Measurements from ENCODE around the gene LDHD. TPM values are rescaled to one million over a fixed set of nuclear protein-coding genes. Genes with fewer than 3 reads are reported as not detected.

LDHD gene
- total RNA-seq, 2 donors from 2014 or later: 0.19 to 1.1 TPM

DNA sequence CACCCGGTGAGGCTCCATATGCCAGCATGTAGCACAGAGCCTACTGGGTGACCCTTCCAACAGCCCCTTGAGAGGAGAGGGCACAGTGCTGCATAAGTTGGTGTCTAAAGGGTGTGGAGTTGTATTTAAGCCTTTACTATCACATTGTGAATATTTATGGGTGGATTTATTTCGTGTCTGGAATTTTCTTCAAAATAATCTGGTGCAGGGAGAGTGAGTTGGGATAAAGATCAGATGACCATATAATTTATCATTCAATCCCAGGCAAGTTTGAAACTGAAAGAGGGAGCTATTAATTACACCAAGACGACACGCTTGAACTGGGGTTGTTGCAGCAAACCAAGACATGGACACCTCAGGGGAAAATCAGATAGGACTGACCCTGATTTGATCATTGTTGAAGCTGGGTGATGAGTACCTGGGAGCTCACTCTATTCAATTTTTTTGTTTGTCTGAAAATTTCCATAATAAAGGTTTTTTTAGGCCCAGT is 42.2 kb downstream of the LDHD start:
- H3K9me3 Mint-ChIP-seq: peaks cover 7% of the 10 kb centered on the region
- peak overlapping the region; percentile 70 for H3K4me3 Mint-ChIP-seq
- H3K4me1 Mint-ChIP-seq (ENCODE audit: low read depth in 2 of 2): peaks cover 69 to 75% of the 10 kb centered on the region in 2 donors
- peak overlapping the region; percentile 76 to 98 for H3K27ac Mint-ChIP-seq
- H3K27me3 Mint-ChIP-seq: no peaks in the 10 kb centered on the region
- DNase-seq (ENCODE audit: low spot score) (no peak), ATAC-seq (no peak)
- H3K36me3 Mint-ChIP-seq: peaks cover 27% of the 10 kb centered on the region

DNA sequence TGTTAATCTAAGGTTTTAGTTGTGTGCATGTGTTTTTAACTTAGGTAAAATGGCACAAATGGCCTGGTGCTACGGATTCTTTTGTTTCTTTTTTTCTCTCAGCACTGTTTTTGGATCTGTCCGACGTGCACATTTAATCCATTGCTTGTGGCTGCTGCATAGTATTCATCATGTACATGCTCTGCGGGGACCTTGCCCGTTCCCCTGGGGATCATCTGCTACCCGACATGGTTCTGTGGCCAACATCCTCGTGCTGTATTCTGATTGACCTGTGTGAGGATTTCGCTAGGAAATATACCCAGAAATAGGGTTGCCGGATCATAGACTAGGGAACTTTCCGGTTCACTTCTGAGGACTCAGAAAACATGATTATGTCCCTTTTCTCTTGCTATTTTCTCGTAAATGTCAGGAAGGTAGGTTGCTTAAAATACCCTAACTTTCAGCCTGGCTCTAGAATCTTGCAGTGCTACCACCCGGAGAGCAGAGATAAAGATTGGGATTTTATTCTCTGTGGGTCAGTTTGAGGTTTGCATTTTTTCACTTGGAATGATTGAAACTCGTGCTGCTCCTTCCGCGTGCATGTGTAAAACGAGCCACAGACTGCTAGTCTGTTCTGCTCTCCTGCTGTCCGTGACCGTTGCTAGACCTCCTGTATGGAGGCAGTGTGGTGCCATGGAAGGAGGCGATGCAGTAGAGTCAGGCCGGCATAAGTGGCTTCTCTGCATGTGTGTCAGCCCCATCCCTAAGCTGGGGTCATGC is 42.9 kb downstream of the LDHD start:
- Mint-ChIP-seq H3K36me3 (peaks cover 22% of the 10 kb centered on the region), H3K9me3 (peaks cover 7% of the 10 kb centered on the region), H3K4me3 (peak overlapping the region; percentile 70), H3K4me1 (ENCODE audit: low read depth in 2 of 2) (peaks cover 64 to 74% of the 10 kb centered on the region in 2 donors), H3K27me3 (no peaks in the 10 kb centered on the region), H3K27ac (peak overlapping the region; percentile 76 to 98)
- no peak for DNase-seq (ENCODE audit: low spot score)
- ATAC-seq: no peak

DNA sequence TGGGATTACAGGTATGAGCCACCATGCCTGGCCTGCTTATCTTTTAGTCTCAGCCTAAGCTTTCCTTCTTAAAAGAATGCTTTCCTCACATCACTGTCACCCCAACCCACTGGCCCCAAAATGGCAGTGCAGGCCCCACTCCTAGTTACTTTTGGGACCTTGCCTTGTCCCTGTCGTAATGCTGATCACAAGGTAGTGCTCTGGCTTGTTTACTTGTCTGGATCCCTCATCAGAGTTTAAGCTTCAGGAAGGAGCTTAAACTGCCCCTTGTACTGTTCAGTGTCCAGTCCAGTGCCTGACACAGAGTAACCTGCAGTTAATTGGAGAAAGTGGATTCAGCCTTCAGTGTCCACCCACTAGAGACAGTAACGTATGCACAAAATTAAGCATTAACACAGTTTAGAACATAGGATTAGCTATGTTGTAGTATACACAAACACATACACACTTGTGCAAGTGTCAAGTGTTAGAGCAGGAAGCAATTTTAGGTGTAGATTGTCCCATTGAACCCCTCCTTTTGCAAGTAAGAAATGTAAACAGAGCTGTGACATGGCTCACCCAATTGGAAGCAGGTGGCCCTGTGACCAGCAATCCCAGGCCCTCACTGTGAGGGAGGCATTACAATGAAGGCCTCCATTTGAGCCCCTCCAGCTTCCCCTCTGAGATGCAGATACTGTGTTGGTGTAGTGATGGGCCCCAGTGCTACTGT is 44.2 kb downstream of the LDHD start:
- Mint-ChIP-seq H3K4me3 (no peak overlapping the region), H3K27me3 (no peaks in the 10 kb centered on the region), H3K9me3 (peaks cover 3% of the 10 kb centered on the region), H3K36me3 (peaks cover 13% of the 10 kb centered on the region), H3K27ac (peak overlapping the region; percentile 52 to 98), H3K4me1 (ENCODE audit: low read depth in 2 of 2) (peaks cover 60 to 65% of the 10 kb centered on the region in 2 donors)
- DNase-seq (ENCODE audit: low spot score) (no peak), ATAC-seq (no peak)

DNA sequence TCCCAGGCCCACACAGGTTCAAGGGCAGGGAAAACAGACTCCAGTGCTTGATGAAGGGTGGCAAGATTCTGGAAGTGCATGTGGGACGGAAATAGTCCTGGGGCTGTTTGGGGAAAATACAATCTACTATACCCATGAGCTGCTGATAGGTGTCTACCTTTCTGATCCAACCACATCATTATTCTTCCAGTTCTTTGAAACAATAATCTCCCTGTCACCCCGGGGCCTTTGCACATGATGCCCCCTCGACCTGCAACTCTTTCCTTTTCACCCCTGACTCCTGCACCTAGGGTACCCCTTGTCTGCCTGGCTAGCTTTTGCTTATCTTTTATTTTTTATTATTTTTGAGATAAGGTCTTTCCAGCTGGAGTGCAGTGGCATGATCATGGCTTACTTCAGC is 45.0 kb downstream of the LDHD start:
- no peak for ATAC-seq
- H3K4me3 Mint-ChIP-seq: no peak overlapping the region
- DNase-seq (ENCODE audit: low spot score): no peak
- H3K27me3 Mint-ChIP-seq: no peaks in the 10 kb centered on the region
- peak overlapping the region in 1 of 2 donors; percentile 52 for H3K27ac Mint-ChIP-seq
- peaks cover 63 to 64% of the 10 kb centered on the region in 2 donors for H3K4me1 Mint-ChIP-seq (ENCODE audit: low read depth in 2 of 2)
- peaks cover 13% of the 10 kb centered on the region for H3K36me3 Mint-ChIP-seq
- peaks cover 3% of the 10 kb centered on the region for H3K9me3 Mint-ChIP-seq

DNA sequence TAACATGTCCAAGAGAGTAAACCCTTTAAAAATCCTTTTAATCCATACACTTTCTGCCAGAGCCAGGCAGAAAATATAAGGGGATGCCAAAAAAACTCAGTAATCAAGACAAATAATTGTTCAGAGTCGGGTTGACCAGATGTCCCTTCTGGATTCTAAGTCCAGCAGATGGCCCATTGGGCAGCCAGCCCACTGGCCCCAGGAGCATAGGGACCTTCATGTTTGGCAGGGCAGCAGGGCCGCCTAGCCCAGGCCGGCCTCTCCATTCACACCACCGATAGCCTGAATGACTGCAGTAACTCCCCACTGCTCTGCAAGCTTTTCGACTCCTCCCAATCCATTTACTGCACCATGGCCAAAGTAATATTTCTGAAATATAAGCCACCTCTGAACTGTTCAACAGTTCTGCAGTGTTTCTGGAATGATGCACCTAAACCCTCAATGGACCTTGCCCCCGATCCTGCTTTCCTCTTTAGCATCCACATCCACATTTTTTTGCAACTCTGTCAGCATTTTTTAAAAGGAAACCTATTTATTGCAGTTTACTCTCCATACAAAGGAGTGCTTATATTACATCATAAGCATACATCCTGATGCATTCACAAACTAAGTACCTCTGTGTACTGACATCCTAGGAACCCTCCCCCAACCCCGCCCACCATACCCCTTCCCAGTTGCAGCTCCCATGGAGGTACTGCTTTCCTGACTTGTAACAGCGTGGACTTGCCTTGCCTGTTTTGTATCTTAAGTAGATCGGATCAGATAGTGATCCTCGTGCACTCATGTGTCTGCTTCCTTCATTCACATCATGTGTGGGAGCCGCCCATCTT is 46.4 kb downstream of the LDHD start:
- no peaks in the 10 kb centered on the region for H3K27me3 Mint-ChIP-seq
- H3K36me3 Mint-ChIP-seq: peaks cover 8% of the 10 kb centered on the region
- H3K4me3 Mint-ChIP-seq: peak overlapping the region; percentile 11
- ATAC-seq (no peak), DNase-seq (ENCODE audit: low spot score) (no peak)
- peaks cover 57 to 60% of the 10 kb centered on the region in 2 donors for H3K4me1 Mint-ChIP-seq (ENCODE audit: low read depth in 2 of 2)
- H3K9me3 Mint-ChIP-seq: no peaks in the 10 kb centered on the region
- peak overlapping the region; percentile 25 to 59 for H3K27ac Mint-ChIP-seq

DNA sequence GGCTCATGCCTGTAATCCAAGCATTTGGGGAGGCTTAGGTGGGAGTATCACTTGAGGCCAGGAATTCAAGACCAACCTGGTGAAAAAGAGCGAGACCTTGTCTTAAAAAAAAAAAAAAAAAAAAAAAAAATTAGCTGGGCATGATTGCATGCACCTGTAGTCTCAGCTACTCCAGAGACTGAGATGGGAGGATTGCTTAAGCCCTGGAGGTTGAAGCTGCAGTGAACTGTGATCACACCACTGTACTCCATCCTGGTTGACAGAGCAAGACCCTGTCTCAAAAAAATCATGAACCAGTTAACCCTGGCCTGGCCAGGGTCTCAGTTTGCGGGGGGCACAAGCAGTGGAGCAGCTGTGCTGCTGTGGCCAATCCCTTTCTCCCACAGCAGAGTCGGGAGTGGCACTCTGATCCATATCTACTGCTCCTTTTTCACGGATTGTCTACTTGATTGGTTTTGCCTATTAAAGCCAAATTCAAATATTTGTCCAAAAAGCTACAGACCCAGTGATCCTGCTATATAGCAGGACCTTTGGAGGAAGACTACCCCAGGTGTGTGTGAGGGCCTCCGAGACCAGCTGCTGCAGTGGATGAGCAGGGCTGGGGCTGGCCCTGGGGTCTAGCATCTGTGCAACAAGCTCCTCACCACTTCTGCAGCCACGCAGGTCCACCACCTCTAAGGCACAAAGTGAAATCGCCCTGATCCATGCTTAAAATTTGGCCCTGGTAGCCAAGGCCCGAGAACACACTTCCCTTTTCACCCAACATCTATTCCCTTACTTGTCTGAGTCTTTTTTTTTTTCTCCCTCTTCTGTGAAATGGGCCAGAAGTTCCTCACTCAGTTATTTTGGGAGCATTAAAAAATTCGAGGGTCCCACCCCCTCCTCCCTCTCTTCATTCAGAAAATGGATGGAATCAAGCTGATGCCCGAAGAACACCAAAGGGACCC is 48.2 kb downstream of the LDHD start:
- peaks cover 8% of the 10 kb centered on the region for H3K36me3 Mint-ChIP-seq
- no peak for ATAC-seq
- H3K27ac Mint-ChIP-seq: peak overlapping the region in 1 of 2 donors; percentile 25
- H3K4me3 Mint-ChIP-seq: no peak overlapping the region
- H3K9me3 Mint-ChIP-seq: no peaks in the 10 kb centered on the region
- H3K4me1 Mint-ChIP-seq (ENCODE audit: low read depth in 2 of 2): peaks cover 52 to 54% of the 10 kb centered on the region in 2 donors
- H3K27me3 Mint-ChIP-seq: no peaks in the 10 kb centered on the region
- DNase-seq (ENCODE audit: low spot score): no peak

DNA sequence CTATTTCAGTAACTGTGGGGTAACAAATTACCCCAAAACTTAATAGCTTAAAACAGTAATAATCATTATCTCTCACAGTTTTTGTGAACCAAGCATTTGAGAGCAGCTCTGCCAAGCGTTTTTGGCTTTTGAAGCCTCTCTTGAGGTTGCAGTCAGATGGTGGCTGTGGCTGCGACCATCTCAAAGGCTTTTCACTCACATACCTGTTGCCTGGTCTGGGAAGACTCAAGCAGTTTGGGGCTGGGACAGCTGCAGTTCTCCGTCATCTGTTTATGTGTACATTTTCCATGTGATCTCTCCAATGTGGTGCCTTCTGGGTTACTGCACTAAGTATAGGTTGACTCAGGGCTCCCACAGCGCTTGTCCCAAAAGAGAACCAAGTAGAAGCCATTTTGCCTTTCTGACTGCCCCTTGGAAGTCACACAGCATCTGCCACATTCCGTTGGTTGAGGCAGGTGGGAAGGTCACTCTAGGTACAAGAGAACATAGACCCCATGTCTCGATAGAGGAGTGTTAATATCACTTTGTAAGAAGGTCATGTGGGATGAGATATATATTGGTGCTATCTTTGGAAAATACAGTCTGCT is 49.6 kb downstream of the LDHD start:
- no peaks in the 10 kb centered on the region for H3K9me3 Mint-ChIP-seq
- ATAC-seq (no peak), DNase-seq (ENCODE audit: low spot score) (no peak)
- no peaks in the 10 kb centered on the region for H3K27me3 Mint-ChIP-seq
- peaks cover 8% of the 10 kb centered on the region for H3K36me3 Mint-ChIP-seq
- peaks cover 47 to 48% of the 10 kb centered on the region in 2 donors for H3K4me1 Mint-ChIP-seq (ENCODE audit: low read depth in 2 of 2)
- no peak overlapping the region for H3K4me3 Mint-ChIP-seq
- H3K27ac Mint-ChIP-seq: peak overlapping the region; percentile 37 to 79

DNA sequence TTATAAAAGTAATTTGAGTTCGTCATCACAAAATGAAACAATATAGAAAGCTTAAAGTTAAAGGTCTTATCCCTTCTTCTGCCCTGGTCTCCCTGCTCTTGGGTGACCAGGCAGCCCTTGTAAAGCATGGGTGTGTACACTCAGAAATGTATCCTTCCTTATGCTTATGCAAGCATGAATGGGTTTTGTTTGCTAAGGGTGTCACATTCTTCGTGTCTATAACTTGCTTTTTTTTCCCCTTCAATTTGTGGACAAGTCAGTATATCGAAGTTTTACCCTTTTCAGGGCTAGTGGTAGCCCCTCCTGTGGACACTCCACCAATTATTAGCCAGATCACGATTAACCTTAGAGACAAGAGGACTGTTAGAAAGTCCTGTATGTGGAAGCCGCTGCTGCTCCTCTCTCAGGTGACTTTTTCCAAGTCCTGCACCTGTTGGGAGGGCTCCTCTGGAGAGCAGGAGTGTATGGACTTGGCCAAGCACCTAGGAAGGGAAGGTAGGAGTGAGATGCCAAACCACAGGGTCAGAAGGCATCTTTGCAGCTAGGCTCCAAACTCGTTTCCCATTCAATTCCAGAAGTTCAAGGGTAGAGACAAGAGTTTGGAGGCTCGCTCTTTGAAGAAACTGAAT is 50.9 kb downstream of the LDHD start:
- H3K9me3 Mint-ChIP-seq: no peaks in the 10 kb centered on the region
- peak overlapping the region; percentile 92 for H3K4me3 Mint-ChIP-seq
- H3K36me3 Mint-ChIP-seq: peaks cover 8% of the 10 kb centered on the region
- ATAC-seq (peak in 1 of 2 donors; percentile 61), DNase-seq (ENCODE audit: low spot score) (no peak)
- peak overlapping the region; percentile 81 to 91 for H3K27ac Mint-ChIP-seq
- peaks cover 52 to 55% of the 10 kb centered on the region in 2 donors for H3K4me1 Mint-ChIP-seq (ENCODE audit: low read depth in 2 of 2)
- peaks cover 0 to 3% of the 10 kb centered on the region in 2 donors for H3K27me3 Mint-ChIP-seq

DNA sequence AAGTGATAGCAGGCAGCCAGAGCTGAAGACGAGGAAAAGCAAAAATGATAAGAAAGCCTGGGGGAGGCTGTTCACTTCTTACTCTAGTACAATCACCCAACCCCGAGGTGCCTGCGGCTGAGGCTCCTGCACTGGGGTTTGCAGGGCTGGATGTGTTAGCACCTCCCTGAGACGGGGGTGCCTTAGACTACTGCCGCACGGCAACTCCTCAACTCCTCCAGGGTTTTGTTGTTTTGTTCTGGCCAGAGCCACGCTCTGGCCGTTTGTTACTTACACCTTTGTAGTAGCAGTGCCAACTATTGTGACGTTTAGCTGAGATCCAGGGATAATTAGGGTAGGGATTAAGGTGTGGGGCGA is 51.5 kb downstream of the LDHD start:
- ATAC-seq: peak; percentile 93 to 97
- peaks cover 7% of the 10 kb centered on the region for H3K36me3 Mint-ChIP-seq

DNA sequence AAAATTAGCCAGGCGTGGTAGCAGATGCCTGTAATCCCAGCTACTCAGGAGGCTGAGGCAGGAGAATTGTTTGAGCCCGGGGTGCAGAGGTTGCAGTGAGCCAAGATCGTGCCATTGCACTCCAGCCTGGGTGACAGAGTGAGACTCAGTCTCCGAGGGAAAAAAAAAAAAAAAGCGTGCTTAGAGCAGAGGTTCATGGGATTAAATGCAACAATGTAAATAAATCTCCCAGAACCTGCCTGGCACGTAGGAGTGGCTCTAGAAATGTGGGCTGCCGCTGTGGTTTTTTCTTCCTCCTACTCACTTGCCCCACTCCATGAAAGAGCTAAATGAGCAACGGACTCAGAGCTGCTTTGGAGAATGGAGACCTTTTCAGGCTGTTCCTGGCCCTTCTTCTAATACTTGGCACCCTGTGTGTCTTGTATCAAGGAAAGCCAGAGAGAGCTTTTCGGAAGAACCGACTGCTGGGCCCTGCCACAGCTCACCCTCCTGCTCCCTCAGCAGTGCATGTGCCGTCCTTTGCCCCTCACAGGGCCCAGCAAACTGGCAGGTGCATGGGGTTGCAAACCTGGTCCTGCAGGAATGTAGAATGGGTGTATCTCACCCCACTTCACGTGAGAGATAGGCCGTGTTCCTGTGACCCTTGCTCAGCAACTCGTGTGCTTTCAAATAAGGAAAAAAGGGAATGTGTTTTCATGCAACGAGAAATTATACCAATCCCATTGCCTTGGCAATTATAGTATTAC is 52.0 kb downstream of the LDHD start:
- Mint-ChIP-seq H3K36me3 (peaks cover 2% of the 10 kb centered on the region), H3K27me3 (peaks cover 0 to 3% of the 10 kb centered on the region in 2 donors), H3K4me1 (ENCODE audit: low read depth in 2 of 2) (peaks cover 44 to 45% of the 10 kb centered on the region in 2 donors), H3K4me3 (peak overlapping the region; percentile 92), H3K9me3 (no peaks in the 10 kb centered on the region), H3K27ac (peak overlapping the region; percentile 81 to 91)
- ATAC-seq (peak; percentile 65 to 81), DNase-seq (ENCODE audit: low spot score) (no peak)

More for the DNA sequence above, 51.5 kb downstream of the LDHD start:
- peak; percentile 75 for DNase-seq (ENCODE audit: low spot score)
- H3K4me3 Mint-ChIP-seq: peak overlapping the region; percentile 92
- H3K4me1 Mint-ChIP-seq (ENCODE audit: low read depth in 2 of 2): peaks cover 47 to 50% of the 10 kb centered on the region in 2 donors
- H3K9me3 Mint-ChIP-seq: no peaks in the 10 kb centered on the region
- H3K27ac Mint-ChIP-seq: peak overlapping the region; percentile 81 to 91
- H3K27me3 Mint-ChIP-seq: peaks cover 0 to 3% of the 10 kb centered on the region in 2 donors

DNA sequence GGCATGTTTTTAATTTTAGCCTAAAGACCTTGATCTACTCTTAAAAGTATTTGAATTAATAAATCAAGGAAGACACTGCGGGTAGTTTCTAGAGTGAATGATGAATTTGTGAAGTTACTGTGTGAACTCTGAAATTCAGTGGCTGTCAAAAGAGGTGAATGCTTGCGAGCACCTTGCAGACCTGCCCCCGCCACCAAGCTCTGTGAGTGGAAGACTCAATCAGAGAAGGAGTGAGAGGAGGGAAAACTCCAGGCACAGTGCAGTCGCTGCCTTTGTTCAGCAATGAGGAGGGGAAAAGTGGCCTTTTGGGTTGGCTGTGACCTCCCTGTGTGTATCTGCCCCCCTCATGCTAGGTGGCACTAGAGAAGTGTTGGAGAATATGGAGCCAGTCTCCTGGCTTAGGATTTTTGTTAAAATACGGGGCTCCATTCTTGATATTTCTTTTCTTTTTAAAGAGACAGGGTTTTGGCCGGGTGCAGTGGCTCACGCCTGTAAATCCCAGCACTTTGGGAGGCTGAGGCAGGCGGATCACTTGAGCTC is 53.0 kb downstream of the LDHD start:
- H3K4me1 Mint-ChIP-seq (ENCODE audit: low read depth in 2 of 2): peaks cover 40 to 42% of the 10 kb centered on the region in 2 donors
- H3K9me3 Mint-ChIP-seq: no peaks in the 10 kb centered on the region
- H3K4me3 Mint-ChIP-seq: peak overlapping the region; percentile 6

More for the DNA sequence above, 53.0 kb downstream of the LDHD start:
- ATAC-seq (no peak), DNase-seq (ENCODE audit: low spot score) (no peak)
- Mint-ChIP-seq H3K36me3 (no peaks in the 10 kb centered on the region), H3K27me3 (peaks cover 0 to 3% of the 10 kb centered on the region in 2 donors), H3K27ac (peak overlapping the region in 1 of 2 donors; percentile 75)
